Measurements from ENCODE around the gene TRUB1.
"Not testable (repeated sequence)": the region's sequence is repeated elsewhere in the genome, so short reads cannot be mapped to it uniquely, and the experiment has no call there.

The TRUB1 gene

DNA sequence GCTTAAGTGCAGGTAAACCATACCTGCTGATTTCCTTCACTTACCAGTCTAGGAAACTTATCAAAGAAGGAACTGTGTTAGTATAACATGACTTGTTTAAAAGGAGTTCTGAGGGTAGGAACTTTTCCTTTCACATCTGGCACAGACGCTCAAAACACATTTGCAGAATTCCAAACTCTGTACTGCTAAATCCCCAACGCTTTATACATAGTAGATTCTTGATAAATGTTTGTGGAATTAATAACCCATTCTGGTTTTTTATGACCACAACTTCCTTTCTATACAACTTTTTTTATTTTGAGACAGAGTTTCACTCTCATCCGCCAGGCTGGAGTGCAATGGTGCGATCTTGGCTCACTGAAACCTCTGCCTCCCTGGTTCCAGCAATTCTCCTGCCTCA is 7.7 kb upstream of the TRUB1 start:
- DNase-seq (ENCODE audit: low spot score in 2 of 2) = no peak
- H3K4me1 Mint-ChIP-seq = no peaks in the 10 kb centered on the region

GRCh38 chr10:114931072-114931679 is 6.8 kb upstream of the TRUB1 start:
- DNase-seq (ENCODE audit: low spot score in 2 of 2) (no peak), ATAC-seq (replicated peaks; ENCODE audit: extremely low read depth, poor library complexity, severe bottlenecking) (no peak)
- Mint-ChIP-seq H3K4me3 (no peak overlapping the region), H3K36me3 (ENCODE audit: insufficient read depth) (no peaks in the 10 kb centered on the region), H3K27me3 (peaks cover 33% of the 10 kb centered on the region), H3K4me1 (no peaks in the 10 kb centered on the region), H3K27ac (ENCODE audit: low read depth) (no peak overlapping the region), H3K9me3 (no peaks in the 10 kb centered on the region)

More for the DNA sequence above, 7.7 kb upstream of the TRUB1 start:
- no peaks in the 10 kb centered on the region for H3K36me3 Mint-ChIP-seq (ENCODE audit: insufficient read depth)
- H3K27ac Mint-ChIP-seq (ENCODE audit: low read depth) = no peak overlapping the region
- peaks cover 42% of the 10 kb centered on the region for H3K27me3 Mint-ChIP-seq
- no peaks in the 10 kb centered on the region for H3K9me3 Mint-ChIP-seq
- no peak overlapping the region for H3K4me3 Mint-ChIP-seq
- no peak for ATAC-seq (replicated peaks; ENCODE audit: extremely low read depth, poor library complexity, severe bottlenecking)

DNA sequence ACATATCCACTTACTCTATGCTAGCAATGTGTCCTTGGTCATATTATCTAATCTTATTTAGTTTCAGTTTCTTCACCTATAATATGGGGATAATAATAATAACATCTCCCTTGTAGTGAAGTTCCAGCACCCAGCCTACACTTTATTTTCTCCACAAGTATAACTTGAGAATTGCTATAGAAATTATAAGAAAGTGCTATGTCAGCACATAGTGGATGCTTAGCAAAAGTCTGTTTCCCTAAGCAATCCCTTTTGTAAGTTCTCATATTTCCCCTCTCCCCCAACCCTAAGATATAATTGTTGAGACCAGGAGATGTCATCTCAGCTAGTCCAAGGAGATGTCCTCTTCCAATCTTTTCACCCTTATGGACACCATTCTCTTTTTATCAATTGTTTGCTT is 5.8 kb upstream of the TRUB1 start:
- H3K27me3 Mint-ChIP-seq = peaks cover 29% of the 10 kb centered on the region
- H3K4me1 Mint-ChIP-seq = no peaks in the 10 kb centered on the region
- H3K36me3 Mint-ChIP-seq (ENCODE audit: insufficient read depth) = no peaks in the 10 kb centered on the region
- H3K9me3 Mint-ChIP-seq = no peaks in the 10 kb centered on the region
- no peak for DNase-seq (ENCODE audit: low spot score in 2 of 2)
- no peak overlapping the region for H3K27ac Mint-ChIP-seq (ENCODE audit: low read depth)
- no peak overlapping the region for H3K4me3 Mint-ChIP-seq
- ATAC-seq (replicated peaks; ENCODE audit: extremely low read depth, poor library complexity, severe bottlenecking) = no peak

DNA sequence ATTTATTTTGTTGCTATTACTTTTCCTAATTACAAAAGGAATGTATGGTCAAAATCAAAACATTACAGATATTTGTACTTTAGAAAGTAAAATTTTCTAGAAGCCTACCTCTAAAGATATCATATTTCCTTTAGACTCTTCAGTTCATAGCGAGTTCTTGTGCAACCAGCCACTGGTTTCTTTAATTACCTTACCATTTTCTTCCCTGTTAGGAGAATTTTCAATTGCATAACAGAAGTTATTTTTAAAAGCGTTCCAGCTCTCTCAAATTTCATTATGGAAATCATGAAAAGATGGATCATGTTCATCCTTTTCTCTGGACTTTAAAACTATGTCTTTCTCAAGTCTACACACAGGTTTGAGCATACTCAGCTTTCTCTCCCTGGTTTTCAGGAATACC is 5.0 kb upstream of the TRUB1 start:
- Mint-ChIP-seq H3K9me3 (no peaks in the 10 kb centered on the region), H3K4me3 (no peak overlapping the region), H3K4me1 (peaks cover 2% of the 10 kb centered on the region), H3K27ac (ENCODE audit: low read depth) (no peak overlapping the region), H3K36me3 (ENCODE audit: insufficient read depth) (no peaks in the 10 kb centered on the region), H3K27me3 (peaks cover 24% of the 10 kb centered on the region)
- ATAC-seq (replicated peaks; ENCODE audit: extremely low read depth, poor library complexity, severe bottlenecking) = no peak
- DNase-seq (ENCODE audit: low spot score in 2 of 2) = no peak

DNA sequence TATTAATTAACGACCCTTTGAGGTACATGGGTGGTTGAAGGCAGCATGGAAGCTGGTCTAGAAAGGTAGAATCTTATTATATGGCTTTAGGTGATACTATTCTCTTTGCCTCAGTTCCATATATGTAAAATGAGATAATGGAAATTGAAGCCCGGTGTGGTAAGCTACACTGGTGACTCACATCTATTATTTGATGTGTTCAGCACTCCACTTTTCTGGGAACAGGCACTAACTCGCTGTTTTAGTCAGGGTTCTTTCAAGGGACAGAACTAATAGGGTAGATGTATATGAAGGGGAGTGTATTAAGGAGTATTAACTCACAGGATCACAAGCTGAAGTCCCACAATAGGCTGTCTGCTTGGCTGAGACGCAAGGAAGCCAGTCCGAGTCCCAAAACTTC is 4.4 kb upstream of the TRUB1 start:
- H3K27ac Mint-ChIP-seq (ENCODE audit: low read depth) = no peak overlapping the region
- H3K4me1 Mint-ChIP-seq = peaks cover 9% of the 10 kb centered on the region
- peaks cover 24% of the 10 kb centered on the region for H3K27me3 Mint-ChIP-seq
- no peak for DNase-seq (ENCODE audit: low spot score in 2 of 2)
- H3K4me3 Mint-ChIP-seq = no peak overlapping the region
- ATAC-seq (replicated peaks; ENCODE audit: extremely low read depth, poor library complexity, severe bottlenecking) = no peak
- no peaks in the 10 kb centered on the region for H3K9me3 Mint-ChIP-seq
- no peaks in the 10 kb centered on the region for H3K36me3 Mint-ChIP-seq (ENCODE audit: insufficient read depth)

- not testable (repeated sequence) for ATAC-seq (replicated peaks; ENCODE audit: extremely low read depth, poor library complexity, severe bottlenecking); H3K27ac Mint-ChIP-seq (ENCODE audit: low read depth); H3K9me3 Mint-ChIP-seq; DNase-seq (ENCODE audit: low spot score in 2 of 2); H3K4me3 Mint-ChIP-seq; H3K36me3 Mint-ChIP-seq (ENCODE audit: insufficient read depth)
- Mint-ChIP-seq H3K27me3 (peaks cover 24% of the 10 kb centered on the region), H3K4me1 (peaks cover 10% of the 10 kb centered on the region)
Observed at GRCh38 chr10:114933995-114934394, 4.0 kb upstream of the TRUB1 start.

GRCh38 chr10:114938856-114939193 is 830 bp downstream of the TRUB1 start:
- Mint-ChIP-seq H3K4me3 (peak overlapping the region; percentile 90), H3K36me3 (ENCODE audit: insufficient read depth) (peaks cover 14% of the 10 kb centered on the region), H3K27ac (ENCODE audit: low read depth) (peak overlapping the region; percentile 92), H3K4me1 (peaks cover 30% of the 10 kb centered on the region), H3K9me3 (no peaks in the 10 kb centered on the region), H3K27me3 (peaks cover 2% of the 10 kb centered on the region)
- ATAC-seq (replicated peaks; ENCODE audit: extremely low read depth, poor library complexity, severe bottlenecking) (no peak), DNase-seq (ENCODE audit: low spot score in 2 of 2) (no peak)

GRCh38 chr10:114940735-114941134 is 2.7 kb downstream of the TRUB1 start:
- Mint-ChIP-seq H3K4me3 (no peak overlapping the region), H3K4me1 (peaks cover 30% of the 10 kb centered on the region), H3K27ac (ENCODE audit: low read depth) (no peak overlapping the region), H3K27me3 (no peaks in the 10 kb centered on the region), H3K9me3 (no peaks in the 10 kb centered on the region), H3K36me3 (ENCODE audit: insufficient read depth) (peaks cover 26% of the 10 kb centered on the region)
- ATAC-seq (replicated peaks; ENCODE audit: extremely low read depth, poor library complexity, severe bottlenecking) (no peak), DNase-seq (ENCODE audit: low spot score in 2 of 2) (no peak)

DNA sequence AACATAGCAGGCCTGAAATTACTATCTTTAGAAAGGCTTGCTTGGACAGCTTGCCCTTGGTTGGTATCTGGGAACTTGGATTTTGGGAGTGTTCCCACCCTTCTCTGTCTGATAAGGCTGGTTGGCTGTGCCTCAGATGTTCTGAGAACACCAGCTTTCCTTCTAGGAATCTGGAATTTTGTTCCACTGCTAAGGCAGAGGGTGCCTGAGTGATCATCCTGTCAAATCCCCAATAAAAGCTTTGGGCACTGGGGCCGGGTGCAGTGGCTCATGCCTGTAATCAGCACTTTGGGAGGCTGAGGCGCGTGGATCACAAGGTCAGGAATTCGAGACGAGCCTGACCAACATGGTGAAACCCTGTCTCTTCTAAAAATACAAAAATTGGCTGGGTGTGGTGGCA is 5.0 kb downstream of the TRUB1 start:
- Mint-ChIP-seq H3K27me3 (no peaks in the 10 kb centered on the region), H3K36me3 (ENCODE audit: insufficient read depth) (peaks cover 30% of the 10 kb centered on the region), H3K4me1 (peaks cover 38% of the 10 kb centered on the region), H3K9me3 (no peaks in the 10 kb centered on the region), H3K27ac (ENCODE audit: low read depth) (no peak overlapping the region), H3K4me3 (no peak overlapping the region)
- ATAC-seq (replicated peaks; ENCODE audit: extremely low read depth, poor library complexity, severe bottlenecking) = no peak
- no peak for DNase-seq (ENCODE audit: low spot score in 2 of 2)

DNA sequence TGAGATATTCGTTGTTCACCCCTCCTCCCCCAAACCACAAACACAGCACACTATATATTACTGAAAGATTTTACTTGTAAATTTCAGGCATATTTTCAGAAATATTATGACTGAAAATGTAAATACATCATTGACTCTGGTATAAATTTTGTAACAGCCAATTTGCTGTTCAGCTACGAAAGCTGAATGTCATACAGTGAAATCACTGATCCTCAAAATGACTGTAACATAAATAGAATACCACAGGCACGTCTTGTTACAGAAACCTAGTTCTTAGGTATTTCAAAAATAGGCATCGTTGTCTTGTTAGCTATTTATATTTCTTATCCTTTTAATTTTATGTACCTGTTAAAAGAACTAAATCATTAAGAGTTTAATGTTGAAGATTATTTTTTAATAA is 15.1 kb downstream of the TRUB1 start:
- H3K36me3 Mint-ChIP-seq (ENCODE audit: insufficient read depth) = peaks cover 23% of the 10 kb centered on the region
- ATAC-seq (replicated peaks; ENCODE audit: extremely low read depth, poor library complexity, severe bottlenecking) = no peak

GRCh38 chr10:114955984-114956383 is 18.0 kb downstream of the TRUB1 start:
- Mint-ChIP-seq H3K4me3 (no peak overlapping the region), H3K4me1 (peaks cover 13% of the 10 kb centered on the region), H3K36me3 (ENCODE audit: insufficient read depth) (peaks cover 20% of the 10 kb centered on the region), H3K27ac (ENCODE audit: low read depth) (peak overlapping the region; percentile 38), H3K9me3 (no peaks in the 10 kb centered on the region), H3K27me3 (no peaks in the 10 kb centered on the region)
- ATAC-seq (replicated peaks; ENCODE audit: extremely low read depth, poor library complexity, severe bottlenecking) (no peak), DNase-seq (ENCODE audit: low spot score in 2 of 2) (no peak)

More for the DNA sequence above, 15.1 kb downstream of the TRUB1 start:
- H3K27ac Mint-ChIP-seq (ENCODE audit: low read depth) = no peak overlapping the region
- H3K9me3 Mint-ChIP-seq = no peaks in the 10 kb centered on the region
- H3K4me3 Mint-ChIP-seq = no peak overlapping the region
- no peak for DNase-seq (ENCODE audit: low spot score in 2 of 2)
- H3K27me3 Mint-ChIP-seq = no peaks in the 10 kb centered on the region
- peaks cover 37% of the 10 kb centered on the region for H3K4me1 Mint-ChIP-seq

- Mint-ChIP-seq H3K4me3 (no peak overlapping the region), H3K27ac (ENCODE audit: low read depth) (peak overlapping the region; percentile 38), H3K36me3 (ENCODE audit: insufficient read depth) (peaks cover 21% of the 10 kb centered on the region), H3K9me3 (no peaks in the 10 kb centered on the region), H3K4me1 (peaks cover 13% of the 10 kb centered on the region), H3K27me3 (no peaks in the 10 kb centered on the region)
- DNase-seq (ENCODE audit: low spot score in 2 of 2) = no peak
- no peak for ATAC-seq (replicated peaks; ENCODE audit: extremely low read depth, poor library complexity, severe bottlenecking)
Observed at GRCh38 chr10:114956466-114956865, 18.5 kb downstream of the TRUB1 start.

- H3K9me3 Mint-ChIP-seq = no peaks in the 10 kb centered on the region
- H3K4me1 Mint-ChIP-seq = peaks cover 14% of the 10 kb centered on the region
- peaks cover 19% of the 10 kb centered on the region for H3K36me3 Mint-ChIP-seq (ENCODE audit: insufficient read depth)
- H3K4me3 Mint-ChIP-seq = no peak overlapping the region
- H3K27ac Mint-ChIP-seq (ENCODE audit: low read depth) = peak overlapping the region; percentile 19
- ATAC-seq (replicated peaks; ENCODE audit: extremely low read depth, poor library complexity, severe bottlenecking) = no peak
- H3K27me3 Mint-ChIP-seq = no peaks in the 10 kb centered on the region
- DNase-seq (ENCODE audit: low spot score in 2 of 2) = no peak
Observed at GRCh38 chr10:114957122-114957521, 19.1 kb downstream of the TRUB1 start.

DNA sequence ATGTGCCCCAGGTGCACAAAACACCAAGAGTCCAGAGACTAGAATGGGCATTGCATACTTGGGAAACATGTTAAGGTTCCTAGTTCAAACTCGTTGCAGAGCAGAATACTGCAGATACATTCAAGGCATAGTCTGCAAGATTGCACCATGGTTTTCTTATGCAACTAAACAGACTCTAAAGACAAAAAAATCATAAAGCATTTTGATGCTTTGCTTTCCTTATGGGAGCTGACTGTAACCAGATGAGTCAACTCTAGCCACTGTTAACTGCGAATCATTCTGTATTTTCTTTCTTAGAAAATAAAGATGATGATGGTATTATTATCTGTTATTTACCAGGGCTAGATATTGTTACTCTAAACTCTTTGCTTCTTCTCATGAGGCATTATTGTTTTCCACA is 19.7 kb downstream of the TRUB1 start:
- H3K36me3 Mint-ChIP-seq (ENCODE audit: insufficient read depth) = peaks cover 17% of the 10 kb centered on the region
- H3K27ac Mint-ChIP-seq (ENCODE audit: low read depth) = peak overlapping the region; percentile 19

More for the DNA sequence above, 19.7 kb downstream of the TRUB1 start:
- DNase-seq (ENCODE audit: low spot score in 2 of 2) (no peak), ATAC-seq (replicated peaks; ENCODE audit: extremely low read depth, poor library complexity, severe bottlenecking) (no peak)
- H3K4me1 Mint-ChIP-seq = peaks cover 20% of the 10 kb centered on the region
- H3K9me3 Mint-ChIP-seq = no peaks in the 10 kb centered on the region
- no peak overlapping the region for H3K4me3 Mint-ChIP-seq
- no peaks in the 10 kb centered on the region for H3K27me3 Mint-ChIP-seq
